HG02678 (cell line): Measurements from ENCODE around the gene ACOX1.
"Not testable (repeated sequence)": the region's sequence is repeated elsewhere in the genome, so short reads cannot be mapped to it uniquely, and the experiment has no call there.

Experiments
- ATAC-seq: cut with Tn5 transposase; IDR thresholded peaks from one replicate; pipeline ENCODE4 v1.9.1; 2021; ENCODE audit warnings: mild to moderate bottlenecking, moderate library complexity; ENCODE audit not compliant: unreplicated experiment

The ACOX1 gene

GRCh38 chr17:75981019-75981615, 2.2 kb upstream of the ACOX1 start:
- ATAC-seq, result no peak

- ATAC-seq, result no peak
Measured at GRCh38 chr17:75980188-75981018, 1.4 kb upstream of the ACOX1 start.

DNA sequence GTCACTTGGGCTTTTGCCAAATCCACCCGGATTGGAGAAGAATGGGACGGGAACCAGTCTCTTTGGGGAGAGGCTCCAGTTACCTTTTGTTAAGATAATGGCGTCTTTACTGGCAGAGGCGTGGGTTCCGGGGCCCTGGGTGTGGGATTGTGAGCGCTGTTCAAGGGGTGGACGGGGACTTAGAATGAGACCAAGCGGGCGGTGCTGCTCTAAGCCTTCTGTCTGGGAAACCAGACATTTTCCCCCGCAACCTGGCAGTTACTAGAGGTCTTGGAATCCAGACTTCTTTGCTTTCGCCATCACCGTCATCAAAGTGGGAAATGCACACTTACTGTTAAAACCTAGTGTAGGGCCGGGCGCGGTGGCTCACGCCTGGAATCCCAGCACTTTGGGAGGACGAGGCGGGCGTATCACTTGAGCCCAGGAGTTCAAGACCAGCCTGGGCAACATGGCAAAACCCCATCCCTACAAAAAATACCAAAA, 780 bp upstream of the ACOX1 start:
- ATAC-seq, result peak; percentile 5

- ATAC-seq, result no peak
Measured at GRCh38 chr17:75976175-75976848, 2.7 kb downstream of the ACOX1 start.

DNA sequence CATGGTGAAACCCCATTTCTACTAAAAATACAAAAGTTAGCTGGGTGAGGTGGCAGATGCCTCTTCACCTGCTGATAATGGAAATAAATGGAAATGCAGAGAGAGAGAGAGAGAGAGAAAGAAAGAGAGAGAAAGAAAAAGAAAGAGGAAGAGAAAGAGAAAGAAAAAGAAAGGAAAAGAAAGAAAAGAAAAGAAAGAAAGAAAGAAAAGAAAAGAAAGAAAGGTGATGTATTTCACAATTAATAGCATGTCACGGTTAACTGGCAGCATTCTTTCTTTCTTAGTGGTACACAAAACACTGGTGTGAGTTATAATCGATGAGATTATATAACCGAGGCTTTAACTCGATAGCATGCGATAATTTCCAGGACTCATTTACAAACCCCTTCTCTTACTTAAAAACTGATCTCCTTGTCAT, 3.2 kb downstream of the ACOX1 start:
- no peak for ATAC-seq

DNA sequence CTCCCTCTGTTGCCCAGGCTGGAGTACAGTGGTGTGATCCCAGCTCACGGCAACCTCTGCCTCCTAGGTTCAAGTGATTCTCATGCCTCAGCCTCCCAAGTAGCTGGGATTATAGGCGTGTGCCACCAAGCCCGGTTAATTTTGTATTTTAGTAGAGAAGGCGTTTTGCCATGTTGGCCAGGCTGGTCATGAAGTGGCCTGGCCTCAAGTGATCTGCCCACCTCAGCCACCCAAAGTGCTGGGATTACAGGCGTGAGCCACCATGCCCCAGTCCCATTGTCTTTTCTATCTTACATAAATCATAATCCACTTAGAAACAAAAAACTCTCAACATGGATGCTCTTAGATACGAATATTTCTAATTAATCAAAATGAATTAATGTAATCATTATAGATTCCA, 3.8 kb downstream of the ACOX1 start:
- ATAC-seq, result not testable (repeated sequence)

GRCh38 chr17:75970626-75971025, 8.3 kb downstream of the ACOX1 start:
- ATAC-seq, result no peak

- ATAC-seq, result no peak
Measured at GRCh38 chr17:75970011-75970523, 8.9 kb downstream of the ACOX1 start.

DNA sequence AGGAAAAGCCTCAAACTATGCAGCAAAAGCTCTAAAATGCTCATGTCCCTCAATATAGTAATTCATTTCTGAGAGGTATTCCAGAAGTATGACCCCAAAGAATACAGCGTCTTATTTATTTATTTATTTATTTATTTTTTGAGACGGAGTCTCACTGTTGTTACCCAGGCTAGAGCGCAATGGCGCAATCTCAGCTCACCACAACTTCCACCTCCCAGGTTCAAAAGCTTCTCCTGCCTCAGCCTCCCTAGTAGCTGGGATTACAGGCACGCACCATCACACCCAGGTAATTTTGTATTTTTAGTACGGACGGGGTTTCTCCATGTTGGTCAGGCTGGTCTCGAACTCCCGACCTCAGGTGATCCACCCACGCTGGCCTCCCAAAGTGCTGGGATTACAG, 9.9 kb downstream of the ACOX1 start:
- ATAC-seq, result not testable (repeated sequence)

DNA sequence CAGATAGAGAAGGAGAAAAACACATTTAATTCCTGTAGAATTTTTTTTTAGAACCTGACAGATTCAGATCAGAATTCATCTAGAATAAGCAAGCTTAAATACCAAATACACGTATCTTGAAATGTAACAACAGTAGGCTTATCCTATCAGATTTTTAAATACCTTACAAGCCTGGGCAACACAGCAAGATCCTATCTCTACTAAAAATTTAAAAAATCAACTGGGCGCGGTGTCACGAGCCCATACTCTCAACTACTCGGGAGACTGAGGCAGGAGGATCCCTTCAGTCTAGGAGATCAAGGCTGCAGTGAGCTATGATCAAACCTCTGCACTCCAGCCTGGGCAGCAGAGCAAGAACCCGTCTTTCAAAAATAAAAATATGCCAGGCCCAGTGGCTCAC, 13.5 kb downstream of the ACOX1 start:
- ATAC-seq, result no peak

DNA sequence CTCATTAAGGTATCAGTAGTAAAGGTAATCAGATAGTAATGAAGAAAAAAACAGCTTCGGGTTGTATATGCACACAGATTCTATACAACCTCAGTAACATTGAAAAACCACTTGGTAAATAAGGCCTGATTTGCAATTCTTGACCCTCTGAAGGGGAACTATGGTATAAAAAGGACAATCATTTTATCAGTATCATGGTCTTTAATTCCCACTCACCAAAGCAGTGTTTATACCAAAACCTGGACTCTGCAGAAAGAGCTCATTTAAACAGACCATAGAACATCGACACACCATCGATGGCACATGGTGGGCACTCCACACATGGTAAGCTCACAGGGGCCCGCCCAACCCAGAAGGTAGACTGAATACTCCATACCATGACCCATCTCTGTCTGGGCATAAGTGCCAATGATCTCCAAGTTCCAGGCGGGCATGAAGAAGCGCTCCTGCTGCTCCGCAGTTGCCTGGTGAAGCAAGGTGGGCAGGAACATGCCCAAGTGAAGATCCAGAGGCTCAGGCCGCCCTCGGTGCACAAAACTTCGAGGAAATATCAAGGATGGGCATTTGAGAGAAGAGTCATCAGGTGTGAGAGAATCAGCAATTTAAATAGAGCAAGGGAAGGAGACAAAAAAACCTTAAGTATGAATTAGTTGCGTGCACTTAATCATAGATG, 19.0 kb downstream of the ACOX1 start:
- no peak for ATAC-seq

GRCh38 chr17:75959051-75959838, 19.7 kb downstream of the ACOX1 start:
- no peak for ATAC-seq

DNA sequence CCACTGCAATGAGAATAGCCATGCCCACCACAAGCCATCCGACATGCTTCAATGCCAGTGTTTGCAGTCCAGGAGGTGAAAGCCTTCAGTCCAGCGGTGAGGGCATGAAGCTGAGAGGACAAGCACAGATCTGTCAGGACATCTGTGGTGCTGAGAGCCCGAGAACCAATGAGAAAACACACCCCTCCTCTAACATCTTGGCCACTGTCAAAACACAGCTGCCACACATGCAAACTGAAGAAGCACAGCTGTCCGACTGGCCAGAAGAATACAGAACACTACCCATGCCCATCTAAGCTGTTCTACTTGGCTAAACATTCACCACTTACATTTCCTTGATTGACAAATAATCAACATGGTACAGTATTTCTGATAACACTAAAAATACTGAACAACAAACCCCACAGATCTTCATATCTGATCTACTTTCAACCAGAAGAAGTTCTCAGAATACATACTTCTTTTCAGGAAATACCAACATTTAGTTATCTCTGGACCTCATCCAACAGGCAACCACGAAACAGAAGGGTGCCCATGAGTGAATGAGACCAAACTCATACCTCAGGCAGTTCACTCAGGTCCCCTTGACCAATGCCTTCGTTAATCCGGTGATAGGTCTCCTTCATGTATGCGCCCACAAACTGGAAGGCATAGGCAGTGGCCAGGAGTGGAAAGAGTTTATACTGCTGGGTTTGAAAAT, 28.0 kb downstream of the ACOX1 start:
- ATAC-seq, result no peak

- no peak for ATAC-seq
Measured at GRCh38 chr17:75950421-75950820, 28.5 kb downstream of the ACOX1 start.

- ATAC-seq, result no peak
Measured at GRCh38 chr17:75945211-75945610, 33.8 kb downstream of the ACOX1 start.

DNA sequence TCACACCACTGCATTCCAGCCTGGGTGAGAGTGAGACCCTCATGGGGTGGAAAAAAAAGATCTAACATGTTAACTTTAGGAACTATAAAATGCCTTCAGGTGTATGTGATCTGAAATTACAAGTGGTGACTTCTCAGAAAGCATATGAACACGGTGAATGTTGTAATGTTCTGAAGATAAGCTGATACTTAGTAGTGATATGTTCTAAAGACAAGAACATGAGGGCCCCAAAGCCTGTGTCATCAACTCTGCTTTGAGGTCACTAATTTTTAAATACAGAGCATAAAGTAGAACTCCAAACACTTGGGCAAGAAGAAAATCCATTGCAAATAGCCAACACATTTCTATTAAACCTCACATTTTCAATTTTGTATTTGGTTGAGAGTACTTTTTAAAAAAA, 35.5 kb downstream of the ACOX1 start:
- no peak for ATAC-seq

DNA sequence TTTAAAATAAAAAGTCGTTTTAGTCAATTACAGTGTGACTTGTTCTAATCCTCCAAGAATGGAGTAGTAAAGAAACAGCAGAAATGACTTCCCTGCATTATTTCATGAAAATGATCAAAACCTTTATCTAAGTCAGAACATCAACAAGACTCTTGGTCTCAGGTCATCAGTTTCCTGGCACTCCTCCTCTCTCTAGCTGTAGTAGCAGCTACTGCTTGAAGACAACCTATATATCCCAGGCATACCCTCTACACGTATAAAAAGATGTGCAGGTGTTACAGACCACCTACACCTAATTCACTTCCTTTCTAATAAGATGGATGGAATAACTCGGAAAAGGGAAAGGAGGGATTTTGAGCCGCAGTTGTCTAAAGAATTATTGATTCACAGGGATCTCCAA, 36.5 kb downstream of the ACOX1 start:
- ATAC-seq, result no peak

DNA sequence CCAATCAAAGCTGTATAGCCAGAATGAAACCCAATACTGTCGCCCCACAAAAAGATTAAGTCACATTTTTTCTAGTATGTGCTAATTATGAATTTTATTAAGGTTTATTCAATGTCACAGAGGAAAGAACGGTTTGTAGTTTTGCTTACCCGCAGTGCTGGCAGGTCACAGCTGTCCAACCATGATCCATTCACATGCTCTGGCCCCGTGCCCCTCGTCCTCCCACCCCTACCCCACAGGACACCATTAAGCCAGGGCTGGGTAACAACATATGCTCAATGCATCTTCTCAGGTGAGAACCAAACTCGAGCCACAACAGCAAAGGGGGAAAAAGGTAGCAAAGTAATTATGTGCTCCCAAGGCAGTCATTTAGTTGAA, 37.5 kb downstream of the ACOX1 start:
- no peak for ATAC-seq

DNA sequence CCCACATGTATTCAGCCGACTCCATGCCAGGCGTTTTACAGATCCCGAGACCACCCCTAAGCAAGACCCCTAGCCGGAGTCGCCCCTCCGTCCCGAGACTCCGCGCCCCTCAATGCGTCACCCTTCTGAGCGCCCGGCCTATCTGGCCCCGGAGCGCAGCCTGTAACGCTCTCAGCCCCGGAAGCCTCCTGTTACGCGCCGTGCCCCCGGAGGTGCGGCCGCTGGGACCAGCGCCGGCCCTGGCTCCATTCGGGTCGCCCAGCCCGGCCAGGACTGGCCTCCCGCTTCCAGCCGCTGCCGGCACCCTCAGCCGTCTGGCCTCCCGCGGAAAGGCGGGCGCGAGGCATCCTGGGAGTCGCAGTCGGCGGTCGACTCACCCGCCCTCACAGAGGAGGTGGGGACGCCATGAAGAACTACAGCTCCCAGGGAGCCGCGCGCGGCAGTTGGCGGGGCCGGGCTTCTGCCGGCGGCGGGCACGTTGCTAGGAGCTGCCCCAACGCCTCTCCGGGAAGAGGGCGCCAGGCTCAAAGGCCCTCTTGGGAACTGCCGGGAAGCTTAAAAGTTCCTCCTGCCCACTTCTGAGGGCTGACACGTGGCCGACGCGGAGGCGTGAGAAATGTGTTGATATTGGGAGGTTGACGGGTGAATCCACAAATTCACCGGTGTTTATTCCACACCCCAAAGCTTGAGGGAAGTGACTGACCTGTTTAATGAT, 38.1 kb downstream of the ACOX1 start, which contains the start of gene FBF1:
Gene FBF1, minus strand, starts transcription at position 316 of the 715 bp plus-strand sequence. CDS start 2,893 bp downstream, outside the sequence.
- peak; percentile 94 for ATAC-seq
